Activated B cell treated with CpG ODN at 0.5 μM for 24 hours (primary cell): ENCODE results near the gene TMEM80. TPM values are rescaled to one million over a fixed set of nuclear protein-coding genes. Genes with fewer than 3 reads are reported as not detected.
"Not testable (repeated sequence)": the region's sequence is repeated elsewhere in the genome, so short reads cannot be mapped to it uniquely, and the experiment has no call there.

Source experiments
- ATAC-seq: fragments of 200-7000 bp; cut with Tn5 transposase; one replicate; pipeline ENCODE4 v1.10.0; 2021; ENCODE audit warnings: low read depth, mild to moderate bottlenecking, moderate library complexity
- CTCF ChIA-PET: fragments of 350-600 bp; sonication (Branson Sonifier 250); formaldehyde crosslinking; loops from one replicate; lab custom pipeline; 2021; ENCODE audit warnings: antibody characterized with exemption; lab: Charles Lee
- POLR2A ChIA-PET: fragments of 350-600 bp; sonication (Branson Sonifier 250); formaldehyde crosslinking; loops from one replicate; lab custom pipeline; 2021; ENCODE audit warnings: antibody characterized with exemption; lab: Charles Lee
- DNase-seq: peaks from one replicate; pipeline ENCODE4 v3.0.0; 2022
- H3K27ac Mint-ChIP-seq: one replicate; pipeline ENCODE4 v1.8.0; 2020; ENCODE audit warnings: mixed read lengths
- H3K27me3 Mint-ChIP-seq: one replicate; pipeline ENCODE4 v1.8.0; 2021; ENCODE audit warnings: mixed read lengths
- H3K36me3 Mint-ChIP-seq: one replicate; pipeline ENCODE4 v1.8.0; 2021; ENCODE audit warnings: low read depth, mixed read lengths
- H3K4me1 Mint-ChIP-seq: one replicate; pipeline ENCODE4 v1.8.0; 2021; ENCODE audit warnings: mixed read lengths
- H3K4me3 Mint-ChIP-seq: one replicate; pipeline ENCODE4 v1.8.0; 2020; ENCODE audit warnings: mild to moderate bottlenecking, mixed read lengths
- H3K9me3 Mint-ChIP-seq: one replicate; pipeline ENCODE4 v1.8.0; 2020; ENCODE audit warnings: mixed read lengths
- CTCF ChIP-seq: fragments of 200-600 bp; IDR thresholded peaks from one replicate; pipeline ENCODE4 v1.8.0; 2022; ENCODE audit warnings: antibody characterized with exemption, mild to moderate bottlenecking
- intact Hi-C: fragments of 100-400 bp; cut with micrococcal nuclease; formaldehyde crosslinking; loops from one replicate; pipeline ENCODE4 v1.15.1; 2024
- total RNA-seq: library from RNA; stranded (reverse); gene quantifications from 2 replicates; pipeline ENCODE4 v1.2.3, GENCODE V29; 2022

TMEM80 gene
- total RNA-seq, 1 donor from 2014 or later, result 44.4 TPM

- intact Hi-C loops, result loop anchor here (2.0 to 5.0 kb wide), 2 partner anchors 17 to 112 kb away; partner anchors contain the start of genes IRF7 and TALDO1
- ChIA-PET POLR2A (no interaction called here), CTCF (no interaction called here)
- H3K4me1 Mint-ChIP-seq, result peaks cover 4% of the 10 kb centered on the region
- no peaks in the 10 kb centered on the region for H3K9me3 Mint-ChIP-seq
- H3K27ac Mint-ChIP-seq, result no peak overlapping the region
- H3K27me3 Mint-ChIP-seq, result peaks cover 4% of the 10 kb centered on the region
- no peak for DNase-seq
- no peak for TF ChIP-seq CTCF
- no peak overlapping the region for H3K4me3 Mint-ChIP-seq
- no peak for ATAC-seq
- no peaks in the 10 kb centered on the region for H3K36me3 Mint-ChIP-seq
Observed at GRCh38 chr11:729492-730074, 34.0 kb downstream of the TMEM80 start.

GRCh38 chr11:733072-733471 lies 37.5 kb downstream of the TMEM80 start:
- no peak for TF ChIP-seq CTCF
- CTCF ChIA-PET, result no interaction called here
- intact Hi-C loops, result no loop called here
- DNase-seq, result no peak
- Mint-ChIP-seq H3K36me3 (no peaks in the 10 kb centered on the region), H3K27ac (no peak overlapping the region), H3K4me1 (peaks cover 10% of the 10 kb centered on the region), H3K27me3 (peaks cover 16% of the 10 kb centered on the region), H3K9me3 (no peaks in the 10 kb centered on the region), H3K4me3 (no peak overlapping the region)
- POLR2A ChIA-PET, result no interaction called here
- ATAC-seq, result no peak

- H3K27ac Mint-ChIP-seq, intact Hi-C loops, H3K4me3 Mint-ChIP-seq, POLR2A ChIA-PET, DNase-seq, H3K9me3 Mint-ChIP-seq, H3K36me3 Mint-ChIP-seq, CTCF ChIA-PET, ATAC-seq: not testable (repeated sequence)
- Mint-ChIP-seq H3K27me3 (peaks cover 24% of the 10 kb centered on the region), H3K4me1 (peaks cover 11% of the 10 kb centered on the region)
Observed at GRCh38 chr11:734541-734940, 38.9 kb downstream of the TMEM80 start.

GRCh38 chr11:737366-737765 lies 41.8 kb downstream of the TMEM80 start:
- ATAC-seq (no peak), DNase-seq (no peak)
- H3K9me3 Mint-ChIP-seq, result no peaks in the 10 kb centered on the region
- H3K4me1 Mint-ChIP-seq, result peaks cover 11% of the 10 kb centered on the region
- ChIA-PET CTCF (no interaction called here), POLR2A (interaction anchor here (0.6 to 1.0 kb wide), 3 partner anchors 11 to 44 kb away, joined by 5 to 12 read pairs (median 5); no protein-coding TSS in a partner anchor)
- H3K27me3 Mint-ChIP-seq, result peaks cover 20% of the 10 kb centered on the region
- intact Hi-C loops, result no loop called here
- no peak overlapping the region for H3K27ac Mint-ChIP-seq
- no peak overlapping the region for H3K4me3 Mint-ChIP-seq
- no peak for TF ChIP-seq CTCF
- H3K36me3 Mint-ChIP-seq, result no peaks in the 10 kb centered on the region

GRCh38 chr11:737899-738298 lies 42.3 kb downstream of the TMEM80 start:
- H3K4me1 Mint-ChIP-seq, result peaks cover 11% of the 10 kb centered on the region
- POLR2A ChIA-PET, result interaction anchor here (0.7 to 1.0 kb wide), 2 partner anchors 10 to 11 kb away, joined by 5 read pairs; no protein-coding TSS in a partner anchor
- H3K9me3 Mint-ChIP-seq, H3K36me3 Mint-ChIP-seq, H3K4me3 Mint-ChIP-seq, intact Hi-C loops, ATAC-seq, H3K27ac Mint-ChIP-seq, CTCF ChIA-PET, DNase-seq: not testable (repeated sequence)
- H3K27me3 Mint-ChIP-seq, result peaks cover 20% of the 10 kb centered on the region

GRCh38 chr11:742156-742546 lies 46.5 kb downstream of the TMEM80 start:
- intact Hi-C loops, result no loop called here
- H3K27me3 Mint-ChIP-seq, result peaks cover 17% of the 10 kb centered on the region
- no peak for TF ChIP-seq CTCF
- no peaks in the 10 kb centered on the region for H3K9me3 Mint-ChIP-seq
- DNase-seq, result no peak
- CTCF ChIA-PET, result no interaction called here
- H3K4me1 Mint-ChIP-seq, result peaks cover 14% of the 10 kb centered on the region
- H3K36me3 Mint-ChIP-seq, result no peaks in the 10 kb centered on the region
- H3K4me3 Mint-ChIP-seq, result no peak overlapping the region
- H3K27ac Mint-ChIP-seq, result no peak overlapping the region
- ATAC-seq, result no peak
- POLR2A ChIA-PET, result interaction anchor here (0.7 kb wide), 1 partner anchor 16 kb away, joined by 3 read pairs; no protein-coding TSS in a partner anchor
